Uterus (tissue), 4 donors: Measurements from ENCODE around the gene IRS1. TPM values are rescaled to one million over a fixed set of nuclear protein-coding genes. Genes with fewer than 3 reads are reported as not detected.
"Not testable (repeated sequence)": the region's sequence is repeated elsewhere in the genome, so short reads cannot be mapped to it uniquely, and the experiment has no call there.

Experiments used
- DNase-seq, 2 donors: peaks; one replicate each; pipeline ENCODE4 v3.0.0-alpha.2; 2019 to 2020
- H3K27ac ChIP-seq, 2 donors: fragments of 200-600 bp; sonication (generic); 1 replicate in 1 of 2; 2 replicates in 1 of 2; pipeline ENCODE4 v1.5.1; 2016 to 2018
- H3K27me3 ChIP-seq, 2 donors: fragments of 200-600 bp; sonication (generic); one replicate each; pipeline ENCODE4 v1.5.1; 2018 to 2019; ENCODE audit warnings: control low read depth in 1 of 2
- H3K36me3 ChIP-seq, 2 donors: fragments of 200-600 bp; sonication (generic); one replicate each; pipeline ENCODE4 v1.5.1; 2019; ENCODE audit warnings: control low read depth in 1 of 2
- H3K4me1 ChIP-seq, 2 donors: fragments of 200-600 bp; sonication (generic); one replicate each; pipeline ENCODE4 v1.5.1; 2018 to 2019; ENCODE audit warnings: control low read depth in 1 of 2
- H3K4me3 ChIP-seq, 2 donors: fragments of 200-600 bp; sonication (generic); 1 replicate in 1 of 2; 2 replicates in 1 of 2; pipeline ENCODE4 v1.5.1; 2018 to 2019; ENCODE audit warnings: mild to moderate bottlenecking in 1 of 2
- H3K9me3 ChIP-seq, 2 donors: fragments of 200-600 bp; sonication (generic); one replicate each; pipeline ENCODE4 v1.5.1; 2019; ENCODE audit warnings: control low read depth in 1 of 2
- POLR2A ChIP-seq, 2 donors: fragments of 450-650 bp; IDR thresholded peaks; one replicate each; pipeline ENCODE4 v1.6.1; 2016; ENCODE audit warnings: antibody characterized with exemption in 2 of 2, mild to moderate bottlenecking in 1 of 2, moderate library complexity in 1 of 2
- intact Hi-C: fragments of 100-400 bp; cut with DNase I; formaldehyde crosslinking; loops from one replicate; pipeline ENCODE4 v1.15.1; 2023; ENCODE audit warnings: low total_unique reads
- total RNA-seq, 4 donors: library from RNA; depleted of rRNA in 3 of 4; stranded (reverse); fragments of >200 nt in 3 of 4; gene quantifications; one replicate each; pipeline versions ENCODE4 v1.1.0 to v1.2.4, GENCODE V29; 2014 to 2023
- TF ChIP-seq, protein P1 (sequence below), 4 experiments: fragments of 200-600 bp in 2 of 4; fragments of 450-650 bp in 2 of 4; sonication (generic) in 2 of 4; IDR thresholded peaks; one replicate each; pipeline ENCODE4 v1.5.1; 2016 to 2019; ENCODE audit warnings: antibody characterized with exemption in 4 of 4, mild to moderate bottlenecking in 2 of 4, moderate library complexity in 1 of 4
- donor health status: DM: yes; HTN: yes; CAD: no.

IRS1 gene
- total RNA-seq, 4 donors from 2014 or later = 11.5 to 54.2 (median 29.5) TPM

DNA sequence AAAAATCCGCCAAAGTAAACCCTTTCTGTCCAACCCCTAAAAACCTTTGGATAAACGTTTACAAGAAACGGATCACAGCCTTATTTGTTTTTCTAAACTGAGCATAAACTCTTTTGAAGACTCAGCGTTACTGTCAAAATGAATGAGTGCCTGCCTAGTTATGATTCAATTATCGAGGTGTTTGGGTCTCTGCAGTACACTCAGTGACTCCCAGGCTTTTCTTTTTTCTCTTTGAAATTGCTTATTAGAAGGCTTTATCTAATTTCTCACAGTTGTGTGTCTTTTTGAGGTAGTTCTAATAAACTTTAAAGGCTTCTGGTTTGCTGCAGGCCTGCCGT, 36.9 kb upstream of the IRS1 start:
- no peak for TF ChIP-seq POLR2A (IDR thresholded peaks at IDR 0.05)
- TF ChIP-seq, protein P1, sequence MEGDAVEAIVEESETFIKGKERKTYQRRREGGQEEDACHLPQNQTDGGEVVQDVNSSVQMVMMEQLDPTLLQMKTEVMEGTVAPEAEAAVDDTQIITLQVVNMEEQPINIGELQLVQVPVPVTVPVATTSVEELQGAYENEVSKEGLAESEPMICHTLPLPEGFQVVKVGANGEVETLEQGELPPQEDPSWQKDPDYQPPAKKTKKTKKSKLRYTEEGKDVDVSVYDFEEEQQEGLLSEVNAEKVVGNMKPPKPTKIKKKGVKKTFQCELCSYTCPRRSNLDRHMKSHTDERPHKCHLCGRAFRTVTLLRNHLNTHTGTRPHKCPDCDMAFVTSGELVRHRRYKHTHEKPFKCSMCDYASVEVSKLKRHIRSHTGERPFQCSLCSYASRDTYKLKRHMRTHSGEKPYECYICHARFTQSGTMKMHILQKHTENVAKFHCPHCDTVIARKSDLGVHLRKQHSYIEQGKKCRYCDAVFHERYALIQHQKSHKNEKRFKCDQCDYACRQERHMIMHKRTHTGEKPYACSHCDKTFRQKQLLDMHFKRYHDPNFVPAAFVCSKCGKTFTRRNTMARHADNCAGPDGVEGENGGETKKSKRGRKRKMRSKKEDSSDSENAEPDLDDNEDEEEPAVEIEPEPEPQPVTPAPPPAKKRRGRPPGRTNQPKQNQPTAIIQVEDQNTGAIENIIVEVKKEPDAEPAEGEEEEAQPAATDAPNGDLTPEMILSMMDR (IDR thresholded peaks at IDR 0.05) = no peak
- no peaks in the 10 kb centered on the region for H3K27me3 ChIP-seq
- peak overlapping the region; percentile 93 to 99 for H3K27ac ChIP-seq
- no peaks in the 10 kb centered on the region for H3K36me3 ChIP-seq
- DNase-seq = no peak
- peak overlapping the region; percentile 77 to 92 for H3K4me3 ChIP-seq
- intact Hi-C loops = no loop called here
- H3K9me3 ChIP-seq = no peaks in the 10 kb centered on the region
- peaks cover 6 to 7% of the 10 kb centered on the region in 2 donors for H3K4me1 ChIP-seq

DNA sequence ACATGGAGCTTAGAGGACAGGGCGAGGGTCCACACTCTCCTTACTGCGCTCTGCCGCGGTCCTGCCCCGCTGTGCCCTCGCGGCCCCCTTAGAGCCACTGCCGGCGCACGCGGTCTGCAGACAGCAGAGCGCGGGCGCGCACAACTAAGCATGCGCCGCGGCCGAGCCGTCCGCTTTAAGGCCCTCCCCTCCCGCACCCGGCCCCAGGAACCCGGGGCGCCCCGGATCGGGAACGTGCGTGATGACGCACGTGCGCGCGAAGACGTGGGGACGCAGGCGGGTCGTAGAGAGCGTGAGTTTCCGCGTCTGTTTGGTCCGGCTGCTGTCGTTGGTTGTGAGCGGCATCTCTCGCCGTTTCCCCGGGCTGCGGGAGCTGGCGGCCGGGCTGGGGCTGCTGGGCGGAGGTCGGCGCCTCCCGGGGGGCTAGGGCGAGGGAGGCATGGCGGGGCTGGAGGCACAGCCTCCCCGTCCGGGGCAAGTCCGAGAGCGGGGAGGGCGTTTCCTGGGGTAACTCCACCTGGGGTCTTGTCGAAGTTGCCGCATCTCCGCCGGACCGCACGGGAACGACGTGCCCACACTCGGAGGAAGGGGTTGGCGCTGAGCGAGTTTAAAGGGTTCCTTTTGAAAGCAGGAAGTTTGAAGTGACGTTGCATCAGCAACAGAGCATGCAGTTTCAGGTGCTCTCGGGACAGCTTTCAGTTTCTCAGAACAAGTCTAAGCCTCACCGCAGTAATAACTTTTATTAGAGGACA, 36.4 kb upstream of the IRS1 start, which contains the start of gene RHBDD1:
Gene RHBDD1 (plus strand): TSS at position 259 of the 752 bp plus-strand sequence. CDS start 28,640 bp downstream, outside the sequence.
- peaks cover 6 to 7% of the 10 kb centered on the region in 2 donors for H3K4me1 ChIP-seq
- intact Hi-C loops = no loop called here
- H3K27ac ChIP-seq = peak within 1 kb of the TSS; percentile 93 to 99
- peak within 1 kb of the TSS; percentile 77 to 92 for H3K4me3 ChIP-seq
- TF ChIP-seq POLR2A (IDR thresholded peaks at IDR 0.05) = peak; percentile 76 to 92
- TF ChIP-seq, protein P1 (IDR thresholded peaks at IDR 0.05) = no peak
- H3K36me3 ChIP-seq = no peaks in the 10 kb centered on the region
- peak; percentile 92 to 93 for DNase-seq
- H3K27me3 ChIP-seq = no peaks in the 10 kb centered on the region
- H3K9me3 ChIP-seq = no peaks in the 10 kb centered on the region

DNA sequence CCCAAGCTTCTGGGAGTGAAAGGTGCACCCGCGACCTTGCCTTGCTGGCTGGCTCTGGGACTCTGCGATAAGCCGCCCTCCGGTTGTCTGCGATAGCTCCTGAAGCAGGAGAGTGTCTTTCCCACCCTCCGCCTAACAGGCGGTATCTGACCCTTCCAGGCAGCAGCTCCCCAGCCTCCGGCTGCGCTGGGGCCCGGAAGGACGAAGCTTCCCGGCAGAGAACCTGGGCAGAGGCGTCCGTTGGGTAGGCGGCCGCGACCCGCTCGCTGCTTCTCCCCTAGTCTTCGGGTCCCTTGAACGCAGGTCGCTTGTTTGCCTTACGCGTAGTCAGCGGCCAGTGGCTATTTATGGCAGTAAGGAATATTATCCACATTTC, 35.8 kb upstream of the IRS1 start:
- intact Hi-C loops = no loop called here
- H3K9me3 ChIP-seq = no peaks in the 10 kb centered on the region
- no peaks in the 10 kb centered on the region for H3K36me3 ChIP-seq
- peaks cover 6 to 7% of the 10 kb centered on the region in 2 donors for H3K4me1 ChIP-seq
- no peaks in the 10 kb centered on the region for H3K27me3 ChIP-seq
- H3K4me3 ChIP-seq = peak overlapping the region; percentile 77 to 92
- peak overlapping the region; percentile 93 to 99 for H3K27ac ChIP-seq
- TF ChIP-seq, protein P1 (IDR thresholded peaks at IDR 0.05) = no peak
- TF ChIP-seq POLR2A (IDR thresholded peaks at IDR 0.05) = no peak
- DNase-seq = no peak

DNA sequence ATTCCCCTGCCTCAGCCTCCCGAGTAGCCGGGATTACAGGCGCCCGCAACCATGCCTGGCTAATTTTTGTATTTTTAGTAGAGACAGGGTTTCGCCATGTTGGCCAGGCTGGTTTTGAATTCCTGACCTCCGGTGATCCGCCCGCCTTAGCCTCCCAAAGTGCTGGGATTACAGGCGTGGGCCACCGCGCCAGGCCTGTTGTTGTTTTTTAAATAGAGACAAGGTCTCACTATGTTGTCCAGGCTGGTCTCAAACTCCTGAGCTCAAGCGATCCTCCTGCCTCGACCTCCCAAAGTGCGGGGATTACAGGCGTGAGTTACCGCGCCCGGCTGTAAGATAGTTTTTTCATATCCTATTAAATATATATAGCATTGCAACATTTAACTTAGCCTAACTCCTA, 35.3 kb upstream of the IRS1 start:
- H3K27me3 ChIP-seq, intact Hi-C loops, DNase-seq, H3K9me3 ChIP-seq, H3K36me3 ChIP-seq, H3K4me1 ChIP-seq: not testable (repeated sequence)
- H3K4me3 ChIP-seq = peak overlapping the region in 1 of 2 donors; percentile 92
- peak overlapping the region in 1 of 2 donors; percentile 93 for H3K27ac ChIP-seq

DNA sequence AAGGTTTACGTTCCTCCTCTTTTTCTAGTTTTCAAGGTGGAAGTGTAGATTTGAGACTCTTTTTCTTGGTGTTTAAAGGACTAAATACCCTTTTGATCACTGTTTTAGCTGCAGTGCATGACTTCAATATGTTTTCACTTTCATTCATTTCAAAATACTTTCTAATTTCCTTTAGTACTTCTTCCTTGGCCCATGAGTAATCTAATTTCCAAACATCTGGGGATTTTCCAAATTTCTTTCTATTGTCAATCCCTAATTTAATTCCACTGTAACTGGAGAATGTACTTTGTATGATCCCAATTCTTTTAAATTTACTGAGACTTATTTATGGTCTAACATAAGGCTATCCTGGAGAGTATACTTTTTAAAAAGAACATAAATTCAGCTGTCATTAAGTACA, 32.4 kb upstream of the IRS1 start:
- Histone ChIP-seq H3K4me3 (no peak overlapping the region), H3K9me3 (no peaks in the 10 kb centered on the region), H3K4me1 (peaks cover 5 to 6% of the 10 kb centered on the region in 2 donors), H3K27ac (no peak overlapping the region), H3K36me3 (no peaks in the 10 kb centered on the region), H3K27me3 (no peaks in the 10 kb centered on the region)
- TF ChIP-seq, protein P1 (IDR thresholded peaks at IDR 0.05) = no peak
- no peak for TF ChIP-seq POLR2A (IDR thresholded peaks at IDR 0.05)
- intact Hi-C loops = no loop called here
- DNase-seq = no peak
